HUES64 (cell line): ENCODE measurements around the gene ACCS.

Experiments
- H3K27ac ChIP-seq: 2 replicates; pipeline ENCODE4 v1.7.0; 2013; ENCODE audit warnings: low read depth, low read length, inconsistent platforms
- H3K27me3 ChIP-seq: 2 replicates; pipeline ENCODE4 v1.6.1; 2013; ENCODE audit warnings: mild to moderate bottlenecking, low read length; ENCODE audit not compliant: insufficient read depth
- H3K36me3 ChIP-seq: 2 replicates; pipeline ENCODE4 v1.6.1; 2013; ENCODE audit warnings: mild to moderate bottlenecking, low read length; ENCODE audit not compliant: insufficient read depth
- H3K4me1 ChIP-seq: 2 replicates; pipeline ENCODE4 v1.6.1; 2013; ENCODE audit warnings: mild to moderate bottlenecking, low read length, moderate library complexity; ENCODE audit not compliant: insufficient read depth
- H3K4me3 ChIP-seq: 2 replicates; pipeline ENCODE4 v1.5.1; 2013; ENCODE audit warnings: mild to moderate bottlenecking, low read length, moderate library complexity
- H3K9ac ChIP-seq: 2 replicates; pipeline ENCODE4 v1.6.1; 2013; ENCODE audit warnings: mild to moderate bottlenecking, low read depth, low read length
- H3K9me3 ChIP-seq: 2 replicates; pipeline ENCODE4 v1.6.1; 2013; ENCODE audit warnings: low read depth, low read length; ENCODE audit not compliant: insufficient read depth
- WGBS: fragments of 150-250, 120-280 bp; methylation state at CpG from one replicate; pipeline ENCODE4 v1.1.7; 2013; ENCODE audit warnings: missing lambda C conversion rate; 5-methylcytosine and 5-hydroxymethylcytosine counted together

ACCS gene

GRCh38 chr11:44071157-44071556 lies 5.1 kb downstream of the ACCS start:
- H3K36me3 ChIP-seq: no peaks in the 10 kb centered on the region
- peaks cover 12% of the 10 kb centered on the region for H3K27me3 ChIP-seq
- no peak overlapping the region for H3K9ac ChIP-seq
- no peaks in the 10 kb centered on the region for H3K9me3 ChIP-seq
- 79% methylated on average over 3 of the region's 3 CpGs for WGBS
- no peak overlapping the region for H3K4me3 ChIP-seq
- H3K27ac ChIP-seq: no peak overlapping the region
- peaks cover 12% of the 10 kb centered on the region for H3K4me1 ChIP-seq

DNA sequence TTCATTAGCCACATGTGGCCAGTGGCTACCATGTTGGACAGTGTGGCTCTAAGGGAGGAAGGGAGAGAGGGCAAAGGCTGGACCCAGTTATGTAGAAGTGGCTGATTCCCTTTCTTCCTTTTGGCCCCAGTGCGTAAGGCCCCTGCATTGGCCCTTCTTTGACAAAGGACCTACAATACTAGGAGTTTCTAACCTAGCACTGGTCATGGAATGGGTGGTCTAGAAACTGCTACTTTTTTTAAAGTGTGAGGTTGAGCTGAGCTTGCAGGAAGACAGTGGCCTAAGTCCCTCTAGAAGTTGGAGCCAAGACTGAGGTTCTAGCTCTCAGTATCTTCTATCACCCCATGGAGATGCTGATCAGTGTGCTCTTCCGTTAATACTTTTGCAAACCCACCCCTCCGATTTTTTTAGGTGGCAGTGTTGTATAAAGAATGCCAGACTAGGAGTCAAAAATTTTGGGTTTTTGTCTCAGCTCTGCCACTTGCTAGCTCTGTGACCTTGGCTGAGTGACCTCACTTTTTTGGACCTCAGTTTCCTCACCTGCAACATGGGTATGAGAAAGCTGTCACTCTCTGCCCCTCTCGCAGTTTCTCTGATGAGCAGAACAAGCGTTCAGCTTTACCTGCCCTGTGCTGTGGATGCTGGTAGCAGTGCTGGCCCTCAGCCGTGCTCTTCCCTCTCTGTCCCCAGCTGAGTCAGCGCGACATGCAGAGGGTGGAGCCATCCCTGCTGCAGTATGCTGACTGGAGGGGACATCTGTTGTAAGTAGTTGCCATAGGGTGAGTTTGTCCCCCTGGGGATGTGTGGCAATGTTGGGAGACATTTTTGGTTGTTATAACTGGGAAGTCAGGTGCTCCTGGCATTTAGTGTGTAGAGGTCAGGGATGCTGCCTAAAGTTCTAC lies 6.9 kb downstream of the ACCS start:
- WGBS: 89% methylated on average over 8 of the region's 8 CpGs
- H3K9me3 ChIP-seq: no peaks in the 10 kb centered on the region
- H3K27me3 ChIP-seq: no peaks in the 10 kb centered on the region
- no peak overlapping the region for H3K9ac ChIP-seq
- no peak overlapping the region for H3K4me3 ChIP-seq
- no peak overlapping the region for H3K27ac ChIP-seq
- no peaks in the 10 kb centered on the region for H3K36me3 ChIP-seq
- peaks cover 9% of the 10 kb centered on the region for H3K4me1 ChIP-seq

- Histone ChIP-seq H3K9me3 (no peaks in the 10 kb centered on the region), H3K9ac (no peak overlapping the region), H3K4me1 (peaks cover 9% of the 10 kb centered on the region), H3K36me3 (no peaks in the 10 kb centered on the region; the same call in 1 of the 2 replicates), H3K4me3 (no peak overlapping the region), H3K27ac (no peak overlapping the region), H3K27me3 (no peaks in the 10 kb centered on the region)
- 85% methylated on average over 5 of the region's 5 CpGs for WGBS
These were observed 12.7 kb downstream of the ACCS start for GRCh38 chr11:44078794-44079193.

- H3K4me1 ChIP-seq: peaks cover 9% of the 10 kb centered on the region
- WGBS: 86% methylated on average over 6 of the region's 6 CpGs
These were observed 13.3 kb downstream of the ACCS start for GRCh38 chr11:44079376-44079775.

DNA sequence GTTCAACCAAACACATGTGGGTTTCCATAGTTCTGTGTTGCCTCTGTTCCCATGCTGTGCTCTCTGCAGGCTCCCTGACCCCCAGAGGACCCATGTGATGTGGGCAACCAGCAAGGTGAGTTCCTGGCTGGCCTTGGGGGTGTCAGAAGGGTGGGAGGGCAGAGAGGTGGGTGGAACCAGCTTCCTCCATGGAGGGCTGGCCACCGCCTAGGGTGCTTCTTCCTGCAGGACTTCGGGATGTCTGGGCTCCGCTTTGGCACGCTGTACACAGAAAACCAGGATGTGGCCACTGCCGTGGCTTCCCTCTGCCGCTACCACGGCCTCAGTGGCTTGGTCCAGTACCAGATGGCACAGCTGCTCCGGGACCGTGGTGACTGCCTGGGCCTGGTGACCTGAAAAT lies 14.9 kb downstream of the ACCS start:
- H3K36me3 ChIP-seq: no peaks in the 10 kb centered on the region; the same call in 1 of the 2 replicates
- no peak overlapping the region for H3K9ac ChIP-seq
- WGBS: 96% methylated on average over 9 of the region's 9 CpGs
- peaks cover 6% of the 10 kb centered on the region for H3K4me1 ChIP-seq
- H3K27me3 ChIP-seq: no peaks in the 10 kb centered on the region
- H3K4me3 ChIP-seq: no peak overlapping the region
- H3K9me3 ChIP-seq: no peaks in the 10 kb centered on the region
- H3K27ac ChIP-seq: no peak overlapping the region

More at GRCh38 chr11:44079376-44079775, 13.3 kb downstream of the ACCS start:
- Histone ChIP-seq H3K27me3 (no peaks in the 10 kb centered on the region), H3K36me3 (no peaks in the 10 kb centered on the region; the same call in 1 of the 2 replicates), H3K9me3 (no peaks in the 10 kb centered on the region), H3K4me3 (no peak overlapping the region), H3K9ac (no peak overlapping the region), H3K27ac (no peak overlapping the region)

DNA sequence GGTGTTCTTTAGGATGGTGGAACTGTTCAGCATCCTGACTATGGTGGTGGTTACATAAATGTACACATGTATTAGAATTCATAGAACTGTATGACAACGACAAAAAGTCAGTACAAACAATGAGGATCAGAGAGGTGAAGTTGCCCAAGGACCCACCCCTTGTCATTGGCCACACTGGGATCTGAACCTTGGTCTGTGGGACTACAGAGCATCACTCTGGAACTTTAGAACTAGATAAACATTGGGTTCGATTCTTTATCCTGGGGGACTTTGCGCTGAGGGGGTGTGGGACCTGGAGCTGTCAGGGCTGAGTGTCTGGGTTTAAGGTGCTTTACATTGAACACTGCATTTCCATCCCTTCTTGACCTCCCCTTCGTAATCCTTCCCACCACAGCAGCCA lies 16.6 kb downstream of the ACCS start:
- 89% methylated on average over 4 of the region's 4 CpGs for WGBS
- no peaks in the 10 kb centered on the region for H3K4me1 ChIP-seq
- H3K9ac ChIP-seq: no peak overlapping the region
- no peaks in the 10 kb centered on the region for H3K27me3 ChIP-seq
- H3K9me3 ChIP-seq: no peaks in the 10 kb centered on the region
- no peaks in the 10 kb centered on the region; the same call in 1 of the 2 replicates for H3K36me3 ChIP-seq
- H3K4me3 ChIP-seq: no peak overlapping the region
- H3K27ac ChIP-seq: no peak overlapping the region

GRCh38 chr11:44083433-44083832 lies 17.4 kb downstream of the ACCS start:
- Histone ChIP-seq H3K27ac (no peak overlapping the region), H3K4me3 (no peak overlapping the region), H3K9ac (no peak overlapping the region), H3K4me1 (no peaks in the 10 kb centered on the region), H3K9me3 (peaks cover 2% of the 10 kb centered on the region; the same call in 1 of the 2 replicates), H3K36me3 (no peaks in the 10 kb centered on the region; the same call in 1 of the 2 replicates), H3K27me3 (no peaks in the 10 kb centered on the region)
- 91% methylated on average over 10 of the region's 10 CpGs for WGBS

DNA sequence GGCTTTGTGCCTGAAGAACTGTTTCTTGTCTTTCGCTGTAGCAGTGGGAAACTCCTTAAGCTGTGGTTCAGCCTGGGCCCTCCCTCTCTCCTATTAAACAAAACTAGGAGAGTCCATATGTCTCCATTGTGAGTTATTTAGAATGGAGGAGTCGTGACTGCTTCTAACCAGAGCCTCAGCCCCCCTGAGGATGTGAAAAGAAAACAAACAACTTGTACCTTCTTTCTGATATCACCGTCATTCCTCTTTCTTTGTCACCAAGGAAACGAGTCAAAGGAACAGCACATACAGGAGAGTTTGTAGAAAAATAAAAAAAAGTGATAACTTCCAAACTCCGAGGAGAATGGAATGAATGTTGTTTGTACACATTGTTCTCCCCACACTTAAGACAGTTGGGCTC lies 17.8 kb downstream of the ACCS start:
- no peak overlapping the region for H3K9ac ChIP-seq
- H3K27ac ChIP-seq: no peak overlapping the region
- no peaks in the 10 kb centered on the region for H3K27me3 ChIP-seq
- H3K4me3 ChIP-seq: no peak overlapping the region
- peaks cover 3% of the 10 kb centered on the region; the same call in 1 of the 2 replicates for H3K9me3 ChIP-seq
- H3K4me1 ChIP-seq: no peaks in the 10 kb centered on the region
- 98% methylated on average over 4 of the region's 5 CpGs for WGBS
- no peaks in the 10 kb centered on the region; the same call in 1 of the 2 replicates for H3K36me3 ChIP-seq

DNA sequence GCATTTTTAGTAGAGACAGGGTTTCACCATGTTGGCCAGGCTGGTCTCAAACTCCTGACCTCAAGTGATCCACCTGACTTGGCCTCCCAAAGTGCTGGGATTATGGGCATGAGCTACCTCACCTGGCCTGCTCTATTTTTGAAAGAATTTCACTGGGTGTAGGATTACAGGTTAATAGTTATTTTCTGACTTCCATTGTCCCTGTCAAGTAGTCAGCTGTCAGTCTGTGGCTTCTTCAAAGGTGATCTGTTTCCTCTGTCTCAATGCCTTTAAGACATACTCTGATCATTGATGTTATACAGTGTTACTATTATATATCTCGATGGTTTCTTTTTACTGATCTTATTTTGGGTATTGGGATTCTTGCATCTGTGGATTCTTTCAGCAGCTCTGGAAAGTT lies 19.3 kb downstream of the ACCS start:
- no peaks in the 10 kb centered on the region; the same call in 1 of the 2 replicates for H3K36me3 ChIP-seq
- H3K27ac ChIP-seq: no peak overlapping the region
- H3K9ac ChIP-seq: no peak overlapping the region
- no peak overlapping the region for H3K4me3 ChIP-seq
- H3K27me3 ChIP-seq: no peaks in the 10 kb centered on the region
- WGBS: no CpG with 5 or more reads among the region's 1 CpG
- peaks cover 3% of the 10 kb centered on the region; the same call in 1 of the 2 replicates for H3K9me3 ChIP-seq
- H3K4me1 ChIP-seq: no peaks in the 10 kb centered on the region

GRCh38 chr11:44088377-44088776 lies 22.3 kb downstream of the ACCS start:
- no peak overlapping the region for H3K27ac ChIP-seq
- no peaks in the 10 kb centered on the region for H3K4me1 ChIP-seq
- H3K9me3 ChIP-seq: peaks cover 3% of the 10 kb centered on the region; the same call in 1 of the 2 replicates
- peaks cover 2% of the 10 kb centered on the region; the same call in 1 of the 2 replicates for H3K27me3 ChIP-seq
- no peaks in the 10 kb centered on the region for H3K36me3 ChIP-seq
- no peak overlapping the region for H3K4me3 ChIP-seq
- WGBS: 95% methylated on average over 4 of the region's 4 CpGs
- no peak overlapping the region for H3K9ac ChIP-seq

- Histone ChIP-seq H3K4me3 (no peak overlapping the region), H3K36me3 (no peaks in the 10 kb centered on the region), H3K27ac (no peak overlapping the region), H3K27me3 (peaks cover 2% of the 10 kb centered on the region; the same call in 1 of the 2 replicates), H3K9ac (no peak overlapping the region), H3K9me3 (peaks cover 3% of the 10 kb centered on the region; the same call in 1 of the 2 replicates), H3K4me1 (no peaks in the 10 kb centered on the region)
- 89% methylated on average over 4 of the region's 4 CpGs for WGBS
These were observed 22.8 kb downstream of the ACCS start for GRCh38 chr11:44088871-44089270.
